COR-L47 (cell line): Measurements from ENCODE around the gene CDKN2AIP.

ENCODE experiments used
- DNase-seq: peaks from one replicate; lab custom pipeline; 2025; lab: John Stamatoyannopoulos, UW

Gene CDKN2AIP

GRCh38 chr4:183495184-183495583 is 50.7 kb downstream of the CDKN2AIP start:
- no peak for DNase-seq
